WI38 (cell line): ENCODE measurements around the gene RHOJ.
"Not testable (repeated sequence)": the region's sequence is repeated elsewhere in the genome, so short reads cannot be mapped to it uniquely, and the experiment has no call there.

Source experiments
- H3K4me3 ChIP-seq: 2 replicates; pipeline ENCODE4 v1.5.1; 2011; ENCODE audit warnings: low read depth, mild to moderate bottlenecking, control low read depth, low read length
- TF ChIP-seq, protein P1 (sequence below): IDR thresholded peaks from 2 replicates; pipeline ENCODE4 v1.5.1; 2012; ENCODE audit warnings: low read depth, mild to moderate bottlenecking, control low read depth, low read length

The RHOJ gene

DNA sequence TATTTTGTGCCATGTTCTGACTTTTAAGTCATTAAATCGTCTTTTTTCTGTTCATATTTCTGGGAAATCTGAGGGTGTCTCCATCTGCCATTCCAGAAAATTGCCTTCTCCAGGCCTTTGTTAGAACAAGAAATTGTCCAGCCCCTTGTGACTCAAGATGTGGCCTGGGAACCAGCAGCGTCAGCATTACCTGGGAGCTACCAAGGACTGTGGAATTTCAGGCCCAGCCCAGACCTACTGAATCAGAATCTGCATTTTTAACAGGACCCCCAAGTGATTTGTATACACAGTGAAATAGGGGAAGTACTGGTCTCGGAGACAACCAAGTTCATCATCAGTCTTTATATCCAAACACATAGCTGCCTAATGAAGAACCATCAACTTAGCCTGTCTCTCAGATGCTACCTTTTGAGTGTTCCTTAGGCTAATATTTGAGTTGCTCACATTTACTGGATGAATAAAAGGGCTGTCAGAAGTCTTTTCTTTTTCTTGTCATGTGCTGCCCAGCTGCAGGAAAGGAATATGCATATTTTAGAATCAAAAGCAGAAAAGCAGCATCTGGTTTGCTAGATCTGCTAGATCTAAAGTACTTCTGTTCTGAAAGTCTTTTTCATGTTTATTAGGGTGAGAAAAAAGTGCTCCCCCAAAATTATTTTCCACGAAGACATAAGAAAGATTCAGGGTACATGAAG is 93.3 kb downstream of the RHOJ start:
- TF ChIP-seq, protein P1, sequence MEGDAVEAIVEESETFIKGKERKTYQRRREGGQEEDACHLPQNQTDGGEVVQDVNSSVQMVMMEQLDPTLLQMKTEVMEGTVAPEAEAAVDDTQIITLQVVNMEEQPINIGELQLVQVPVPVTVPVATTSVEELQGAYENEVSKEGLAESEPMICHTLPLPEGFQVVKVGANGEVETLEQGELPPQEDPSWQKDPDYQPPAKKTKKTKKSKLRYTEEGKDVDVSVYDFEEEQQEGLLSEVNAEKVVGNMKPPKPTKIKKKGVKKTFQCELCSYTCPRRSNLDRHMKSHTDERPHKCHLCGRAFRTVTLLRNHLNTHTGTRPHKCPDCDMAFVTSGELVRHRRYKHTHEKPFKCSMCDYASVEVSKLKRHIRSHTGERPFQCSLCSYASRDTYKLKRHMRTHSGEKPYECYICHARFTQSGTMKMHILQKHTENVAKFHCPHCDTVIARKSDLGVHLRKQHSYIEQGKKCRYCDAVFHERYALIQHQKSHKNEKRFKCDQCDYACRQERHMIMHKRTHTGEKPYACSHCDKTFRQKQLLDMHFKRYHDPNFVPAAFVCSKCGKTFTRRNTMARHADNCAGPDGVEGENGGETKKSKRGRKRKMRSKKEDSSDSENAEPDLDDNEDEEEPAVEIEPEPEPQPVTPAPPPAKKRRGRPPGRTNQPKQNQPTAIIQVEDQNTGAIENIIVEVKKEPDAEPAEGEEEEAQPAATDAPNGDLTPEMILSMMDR: no peak
- no peak overlapping the region for H3K4me3 ChIP-seq

DNA sequence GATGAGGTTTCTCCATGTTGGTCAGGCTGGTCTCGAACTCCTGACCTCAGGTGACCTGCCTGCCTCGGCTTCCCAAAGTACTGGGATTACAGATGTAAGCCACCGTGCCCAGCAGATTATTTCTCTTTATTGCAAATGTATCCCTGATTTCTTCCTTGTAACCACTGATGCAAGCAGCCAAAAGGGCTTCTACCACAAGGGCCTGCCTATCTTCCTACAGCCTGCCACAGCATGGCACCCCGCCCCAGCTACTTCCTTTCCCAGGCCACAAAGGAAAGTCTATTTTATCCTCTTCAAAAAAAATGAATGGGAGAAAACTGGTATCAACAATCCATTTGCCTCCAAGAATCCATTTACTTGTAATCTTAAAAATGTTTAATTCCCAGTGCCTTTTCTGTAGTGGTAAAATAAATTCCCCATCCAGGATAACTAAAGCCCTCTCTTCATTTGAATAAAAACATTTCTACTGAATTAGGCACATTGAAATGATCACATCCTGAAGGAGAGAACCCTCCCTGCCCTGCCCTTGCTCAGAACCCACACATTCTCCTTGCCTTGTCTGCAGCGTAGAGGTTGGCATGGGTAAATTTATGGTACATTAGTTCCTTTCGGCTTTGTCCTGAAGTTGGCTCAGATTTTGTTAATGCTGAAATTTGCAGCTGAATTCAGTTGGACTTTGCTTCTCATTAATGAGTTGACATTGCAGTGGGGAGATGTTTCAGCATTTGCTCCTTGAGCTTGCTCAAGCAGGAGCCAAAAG is 95.3 kb downstream of the RHOJ start:
- TF ChIP-seq, protein P1: no peak
- no peak overlapping the region for H3K4me3 ChIP-seq

DNA sequence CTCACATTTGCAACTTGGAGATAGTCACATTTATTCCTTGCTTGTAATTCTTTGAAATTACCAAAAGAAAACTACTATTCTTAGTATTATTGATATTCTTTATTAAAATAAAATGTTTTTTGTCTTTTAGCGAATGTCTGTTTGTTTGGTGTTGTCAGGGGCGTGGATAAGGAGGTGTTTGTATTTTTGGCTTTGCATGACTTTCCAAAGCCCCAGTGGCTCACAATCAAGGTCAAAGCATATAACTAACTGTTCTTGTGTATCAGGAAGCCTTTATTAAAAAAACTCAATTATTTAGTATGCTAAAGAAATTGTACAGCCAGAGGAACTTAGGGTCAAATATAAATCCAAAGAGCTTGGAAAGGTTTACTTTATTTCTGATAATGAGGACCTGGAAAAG is 96.6 kb downstream of the RHOJ start:
- H3K4me3 ChIP-seq: no peak overlapping the region
- TF ChIP-seq, protein P1: no peak

DNA sequence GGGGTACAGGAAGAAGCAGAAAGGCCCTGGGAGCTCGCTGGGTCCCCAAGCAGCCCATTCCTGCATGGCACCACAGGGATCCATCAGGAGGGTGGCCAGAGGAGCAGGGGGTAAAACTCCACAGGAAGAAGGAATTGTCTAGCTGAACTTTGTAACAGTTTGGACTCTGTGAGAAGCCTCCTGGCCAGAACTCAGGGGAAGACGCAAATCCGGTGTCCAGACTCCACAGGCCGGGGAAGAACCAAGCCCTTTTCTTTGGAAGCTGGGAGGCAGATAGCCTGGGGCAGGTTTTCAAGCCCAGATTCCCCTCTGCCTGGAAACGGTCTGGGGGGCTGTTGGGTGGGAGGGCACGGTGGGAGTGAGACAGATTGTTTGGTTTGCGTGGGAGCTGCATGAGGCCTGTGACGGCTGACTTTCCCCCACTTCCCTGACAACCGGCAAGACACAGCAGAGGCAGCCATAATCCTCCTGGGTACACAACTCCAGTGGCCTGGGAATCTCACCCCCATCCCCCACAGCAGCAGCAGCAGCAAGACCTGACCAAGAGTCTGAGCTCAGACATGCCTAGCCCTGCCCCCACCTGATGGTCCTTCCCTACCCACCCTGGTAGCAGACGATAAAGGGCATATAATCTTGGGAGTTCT is 97.8 kb downstream of the RHOJ start:
- TF ChIP-seq, protein P1: no peak
- H3K4me3 ChIP-seq: no peak overlapping the region

DNA sequence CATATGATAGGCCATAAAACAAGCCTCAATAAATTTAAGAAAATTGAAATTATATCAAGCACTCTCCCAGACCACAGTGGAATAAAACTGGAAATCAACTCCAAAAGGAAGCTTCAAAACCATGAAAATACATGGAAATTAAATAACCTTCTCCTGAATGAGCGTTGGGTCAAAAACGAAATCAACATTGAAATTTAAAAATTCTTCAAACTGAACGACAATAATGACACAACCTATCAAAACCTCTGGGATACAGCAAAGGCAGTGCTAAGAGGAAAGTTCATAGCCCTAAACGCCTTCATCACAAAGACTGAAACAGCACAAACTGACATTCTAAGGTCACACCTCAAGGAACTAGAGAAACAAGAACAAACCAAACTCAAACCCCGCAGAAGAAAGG is 100.2 kb downstream of the RHOJ start:
- H3K4me3 ChIP-seq: not testable (repeated sequence)

DNA sequence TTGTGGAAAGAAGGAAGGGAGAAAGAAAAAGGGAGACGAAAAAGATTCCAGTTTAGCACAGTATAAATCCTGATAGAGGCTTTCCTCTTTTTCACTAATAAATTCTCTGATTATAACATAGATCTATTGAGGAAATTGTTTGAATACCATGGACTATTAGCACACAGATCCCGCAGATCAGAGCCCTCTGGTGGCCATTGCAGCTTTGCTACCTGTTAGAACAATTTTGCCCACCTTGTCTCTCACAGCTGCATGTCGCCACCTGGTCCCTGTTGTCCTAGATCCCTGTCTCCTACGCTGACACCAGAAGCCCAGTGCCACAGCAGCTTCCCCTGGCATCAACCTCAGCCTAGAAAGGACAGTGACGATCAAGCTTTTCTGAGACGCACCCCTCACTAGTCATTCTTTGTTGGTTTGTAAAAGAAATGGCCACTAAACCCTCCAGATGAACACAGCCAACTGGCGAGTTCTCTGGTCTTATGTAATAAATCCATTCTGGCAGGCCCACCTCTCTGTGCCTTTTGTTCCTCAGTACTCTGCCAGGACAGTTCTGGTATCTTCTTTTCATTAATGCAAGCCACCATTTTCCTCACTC is 104.6 kb downstream of the RHOJ start:
- TF ChIP-seq, protein P1: peak; percentile 39

DNA sequence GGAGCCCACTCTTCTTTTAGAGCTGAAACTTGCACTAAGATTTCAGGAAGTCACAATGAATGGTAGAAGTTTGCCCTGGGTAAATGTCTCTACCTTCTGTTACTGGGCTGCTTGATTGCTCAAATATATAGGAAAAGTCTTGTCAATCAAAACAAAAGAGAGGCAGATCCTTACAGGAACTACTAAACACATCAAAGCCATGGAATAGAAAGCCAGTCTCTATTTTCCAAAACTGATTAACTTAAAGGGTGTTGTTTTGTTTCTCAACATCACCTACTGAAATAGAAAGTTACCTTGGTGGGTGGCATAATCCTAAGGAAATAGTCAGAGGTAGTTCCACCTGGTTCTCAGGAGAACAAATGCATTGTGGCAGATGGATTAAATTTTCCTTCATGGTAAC is 114.6 kb downstream of the RHOJ start, which contains the start of gene GPHB5:
Gene GPHB5, minus strand, starts transcription at position 101 of the 400 bp plus-strand sequence. CDS start 1,086 bp downstream, outside the sequence.
- TF ChIP-seq, protein P1: no peak

More for the DNA sequence above, 104.6 kb downstream of the RHOJ start:
- no peak overlapping the region for H3K4me3 ChIP-seq

More for the DNA sequence above, 114.6 kb downstream of the RHOJ start, which contains the start of gene GPHB5:
- H3K4me3 ChIP-seq: no peak within 1 kb of the TSS
